ENCODE measurements around the gene CSF1R. TPM values are rescaled to one million over a fixed set of nuclear protein-coding genes. Genes with fewer than 3 reads are reported as not detected.

Gene CSF1R
- total and polyA plus RNA-seq, 2 donors (not counting 3 experiments of a cell fraction or from before 2014, with no cell fraction given), result not detected

- no peaks in the 10 kb centered on the region for H4K20me1 ChIP-seq (replicated peaks; ENCODE audit: control insufficient read depth, extremely low read depth, insufficient read depth, low read length)
- no peaks in the 10 kb centered on the region for H3K9me1 ChIP-seq (replicated peaks; ENCODE audit: control insufficient read depth, extremely low read depth, insufficient read depth, low read length)
- H3K9me3 ChIP-seq (replicated peaks; ENCODE audit: control insufficient read depth, insufficient read depth, low read length), result no peaks in the 10 kb centered on the region
- dilution Hi-C loops (cut with MboI; ENCODE audit: extremely low pct_ligation_motif_present, low sequenced_read_pairs), result no loop called here
- no peak overlapping the region for H3K27ac ChIP-seq (ENCODE audit: insufficient read depth, low read depth, low read length)
- ChIA-PET CTCF (interaction anchor here (0.8 to 1.2 kb wide), 3 partner anchors 11 to 93 kb away, joined by 3 read pairs; no protein-coding TSS in a partner anchor), POLR2A (interaction anchor here (0.6 kb wide), 1 partner anchor 13 kb away, joined by 3 read pairs; no protein-coding TSS in a partner anchor)
- intact Hi-C loops (cut with micrococcal nuclease), result no loop called here
- no peak overlapping the region for H3K9ac ChIP-seq (replicated peaks; ENCODE audit: extremely low read depth, insufficient read depth, low read length)
- TF ChIP-seq GATA2 (IDR thresholded peaks at IDR 0.05; ENCODE audit: insufficient read depth, insufficient read length, low read depth, low read length) (no peak), EZH2 (IDR thresholded peaks at IDR 0.05; ENCODE audit: borderline replicate concordance, low read depth, low read length, severe bottlenecking) (no peak), POLR2AphosphoS5 (IDR thresholded peaks at IDR 0.05; ENCODE audit: insufficient read depth, low read depth, low read length) (no peak), JUN (IDR thresholded peaks at IDR 0.05; ENCODE audit: borderline replicate concordance, insufficient read depth, insufficient read length, low read depth) (no peak), POLR2A (IDR thresholded peaks at IDR 0.05; ENCODE audit: low read depth, low read length) (no peak), MYC (IDR thresholded peaks at IDR 0.05; ENCODE audit: low read depth, low read length) (no peak), FOS (IDR thresholded peaks at IDR 0.05; ENCODE audit: borderline replicate concordance, insufficient read depth, low read length) (no peak), MAX (IDR thresholded peaks at IDR 0.05; ENCODE audit: insufficient read depth, insufficient read length) (no peak), CTCF (IDR thresholded peaks at IDR 0.05; ENCODE audit: extremely low read depth in 1 of 2, insufficient read depth in 1 of 2, low read depth in 1 of 2, low read length in 2 of 2) (no peak)
- no peaks in the 10 kb centered on the region for H3K79me2 ChIP-seq (ENCODE audit: control insufficient read depth, insufficient read depth, low read length)
- H3K27me3 ChIP-seq (ENCODE audit: control insufficient read depth in 2 of 2, insufficient read depth in 2 of 2, low read length in 2 of 2), result no peaks in the 10 kb centered on the region
- no peak overlapping the region for H3K4me3 ChIP-seq (replicated peaks in 1 of 3; ENCODE audit: insufficient read depth in 1 of 3, low read depth in 1 of 3, low read length in 3 of 3)
- BruUV-seq (replicated peaks), result no TSS peak
- no peak overlapping the region for H2AFZ ChIP-seq (ENCODE audit: low read depth, low read length)
- FAIRE-seq, result no peak
- no peak for DNase-seq (ENCODE audit: low read depth, low spot score)
- H3K36me3 ChIP-seq (ENCODE audit: control insufficient read depth in 2 of 2, extremely low read depth in 1 of 2, insufficient read depth in 2 of 2, low read length in 2 of 2), result no peaks in the 10 kb centered on the region
- H3K4me1 ChIP-seq (ENCODE audit: control insufficient read depth, extremely low read depth, insufficient read depth, low read length), result peaks cover 10% of the 10 kb centered on the region
- no peak overlapping the region for H3K4me2 ChIP-seq (ENCODE audit: insufficient read depth, low read length)
Measured at GRCh38 chr5:150125334-150125733, 39.0 kb upstream of the CSF1R start.
